ENCODE measurements around the gene CLCN5.

CLCN5 gene

DNA sequence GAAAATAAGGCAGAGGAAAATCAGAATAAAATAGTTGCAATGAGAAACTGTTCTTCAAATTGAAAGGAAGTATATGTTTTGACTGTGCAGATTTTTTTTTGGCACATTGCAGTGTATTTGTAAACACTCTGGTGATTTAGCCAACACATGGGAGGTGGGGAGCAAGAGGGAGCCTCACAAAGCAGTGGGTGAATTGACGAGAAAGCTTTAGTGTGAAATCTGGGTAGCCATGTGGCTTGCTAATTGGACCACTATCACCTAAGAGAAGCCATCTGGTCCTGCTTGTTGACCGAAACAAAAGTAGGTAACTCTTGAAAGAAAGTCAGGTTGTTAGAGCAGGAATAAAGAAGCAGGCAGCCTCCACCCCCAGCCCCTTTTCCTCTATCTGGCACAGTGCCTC is 10.4 kb downstream of the CLCN5 start:
- no peak for DNase-seq (ENCODE audit: low read depth in 2 of 3, low spot score in 2 of 3)

GRCh38 chrX:49934148-49934547 is 11.8 kb downstream of the CLCN5 start:
- no peak for DNase-seq (ENCODE audit: low read depth in 2 of 3, low spot score in 2 of 3)

DNA sequence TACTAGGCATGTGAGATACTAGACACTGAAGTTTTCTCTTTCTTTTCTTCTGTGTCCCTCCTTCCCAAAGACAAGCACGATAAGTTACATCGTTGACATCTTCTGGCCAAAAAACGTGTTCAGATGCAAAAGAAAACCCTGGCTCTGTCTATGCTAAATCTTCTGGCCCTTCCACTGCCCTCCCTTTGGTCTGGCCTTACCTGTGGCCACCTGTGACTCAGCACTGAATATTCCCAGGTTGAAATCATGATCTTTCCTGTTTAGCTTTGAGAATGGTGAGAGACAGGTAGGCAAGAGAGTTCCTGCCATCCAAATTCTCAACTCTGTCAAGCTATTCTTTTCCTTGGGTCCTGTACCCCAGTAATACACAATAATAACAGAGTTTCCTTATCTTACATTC is 12.3 kb downstream of the CLCN5 start:
- DNase-seq (ENCODE audit: low read depth in 2 of 3, low spot score in 2 of 3): no peak

DNA sequence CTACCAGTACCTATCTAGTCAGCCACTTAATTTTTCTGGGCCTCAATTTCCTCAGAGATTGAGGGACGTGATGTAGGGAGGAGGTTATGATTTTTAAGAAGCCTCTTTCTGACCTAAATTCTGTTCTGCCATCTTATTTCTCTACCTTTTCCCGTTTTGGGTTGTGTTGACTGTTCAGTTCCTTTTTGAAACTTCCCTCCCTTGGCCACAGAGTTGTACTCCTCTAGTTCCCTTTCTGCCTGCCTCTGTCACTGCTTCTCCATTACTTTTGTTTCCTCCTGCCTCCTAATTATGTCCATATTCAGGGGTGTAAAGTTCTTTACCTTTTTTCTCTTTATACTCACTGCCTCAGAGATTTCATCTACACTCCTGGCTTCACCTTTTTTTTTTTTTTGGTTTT is 25.4 kb downstream of the CLCN5 start:
- no peak for DNase-seq (ENCODE audit: low read depth in 2 of 3, low spot score in 2 of 3)

- DNase-seq (ENCODE audit: low read depth in 2 of 3, low spot score in 2 of 3): no peak
These were observed 27.6 kb downstream of the CLCN5 start for GRCh38 chrX:49949961-49950360.

- DNase-seq (ENCODE audit: low read depth in 2 of 3, low spot score in 2 of 3): no peak
These were observed 29.3 kb downstream of the CLCN5 start for GRCh38 chrX:49951524-49952193.

GRCh38 chrX:49956313-49956712 is 33.9 kb downstream of the CLCN5 start:
- DNase-seq (ENCODE audit: low read depth in 2 of 3, low spot score in 2 of 3): no peak

DNA sequence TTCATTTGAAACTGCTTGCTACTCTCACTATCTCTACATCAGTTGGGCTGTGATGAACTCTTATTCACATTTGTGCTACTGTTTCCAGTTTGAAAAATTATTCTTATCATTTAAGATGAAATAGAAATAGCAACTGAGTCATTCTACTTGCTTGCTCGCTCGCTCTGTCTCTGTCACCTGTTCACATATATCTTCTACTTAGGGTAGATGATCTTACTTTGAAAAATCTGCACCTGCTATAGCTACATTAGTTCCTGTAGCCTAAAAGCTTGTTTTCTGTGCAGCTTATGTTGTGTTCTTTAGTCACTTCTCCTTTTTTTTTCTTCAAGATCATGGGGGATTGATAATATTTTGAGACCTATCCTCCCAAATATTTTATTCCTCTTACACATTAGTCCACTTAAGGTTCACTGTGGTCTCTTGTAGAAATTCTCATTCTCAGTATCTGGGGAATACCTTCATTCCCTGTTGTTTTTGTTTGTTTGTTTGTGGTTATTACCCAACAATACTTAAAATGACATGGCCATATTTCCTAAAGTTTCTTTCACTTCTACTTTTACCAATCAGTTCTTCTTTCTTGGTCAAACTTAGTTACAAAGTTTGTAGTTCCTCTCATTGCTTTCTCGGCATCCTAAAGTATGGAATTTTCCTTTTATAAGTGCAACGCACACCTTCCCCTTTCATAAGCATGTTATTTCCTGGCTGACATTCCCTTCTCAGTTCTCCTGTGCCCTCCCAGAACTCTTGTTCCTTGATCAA is 36.5 kb downstream of the CLCN5 start:
- no peak for DNase-seq (ENCODE audit: low read depth in 2 of 3, low spot score in 2 of 3)

GRCh38 chrX:49959602-49960001 is 37.2 kb downstream of the CLCN5 start:
- DNase-seq (ENCODE audit: low read depth in 2 of 3, low spot score in 2 of 3): no peak

- DNase-seq (ENCODE audit: low read depth in 2 of 3, low spot score in 2 of 3): no peak
These were observed 37.7 kb downstream of the CLCN5 start for GRCh38 chrX:49960061-49960460.

GRCh38 chrX:49970674-49971073 is 48.3 kb downstream of the CLCN5 start:
- DNase-seq (ENCODE audit: low read depth in 2 of 3, low spot score in 2 of 3): no peak

GRCh38 chrX:49972328-49972860 is 50.0 kb downstream of the CLCN5 start:
- DNase-seq (ENCODE audit: low read depth in 2 of 3, low spot score in 2 of 3): no peak

- no peak for DNase-seq (ENCODE audit: low read depth in 2 of 3, low spot score in 2 of 3)
These were observed 54.3 kb downstream of the CLCN5 start for GRCh38 chrX:49976682-49977197.

GRCh38 chrX:49977319-49978090 is 55.1 kb downstream of the CLCN5 start:
- no peak for DNase-seq (ENCODE audit: low read depth in 2 of 3, low spot score in 2 of 3)

DNA sequence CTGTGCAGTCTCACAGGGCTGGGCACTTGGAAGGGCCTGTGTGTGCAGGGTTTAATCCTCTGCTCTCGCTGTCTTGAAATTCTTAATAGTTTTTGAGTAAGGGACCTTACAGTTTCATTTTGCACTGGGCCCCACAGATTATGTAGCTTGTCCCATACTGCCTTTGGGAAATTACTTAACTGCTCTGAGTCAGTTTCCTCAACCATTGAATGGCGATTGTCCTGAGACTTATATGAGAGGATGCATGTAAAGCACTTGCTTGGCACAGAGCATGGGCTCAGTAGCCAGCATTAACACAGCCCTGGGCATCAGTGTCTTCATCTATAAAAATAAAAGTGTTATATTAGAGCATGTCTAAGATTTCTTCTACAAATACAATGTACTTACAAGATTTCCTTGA is 55.8 kb downstream of the CLCN5 start:
- DNase-seq (ENCODE audit: low read depth in 2 of 3, low spot score in 2 of 3): no peak

DNA sequence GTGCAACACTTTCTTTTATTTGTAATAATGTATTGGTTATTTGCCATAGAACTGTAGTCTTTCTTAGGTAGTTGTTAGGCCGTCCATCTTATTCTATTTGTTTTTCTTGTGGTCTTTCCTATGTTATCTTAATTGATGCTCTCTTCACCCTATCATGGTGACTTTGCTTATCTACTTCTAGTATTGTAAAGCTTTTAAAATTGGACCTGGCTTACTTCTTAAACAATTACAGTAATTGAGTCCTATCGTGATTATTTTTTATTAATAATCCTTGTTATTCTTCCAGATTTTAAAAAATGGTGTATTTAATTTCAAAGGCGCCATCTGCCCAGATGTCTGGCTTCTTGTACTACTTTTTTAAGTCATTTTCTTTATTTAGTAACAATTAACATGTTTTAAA is 63.7 kb downstream of the CLCN5 start:
- no peak for DNase-seq (ENCODE audit: low read depth in 2 of 3, low spot score in 2 of 3)

GRCh38 chrX:49987651-49988050 is 65.3 kb downstream of the CLCN5 start:
- DNase-seq (ENCODE audit: low read depth in 2 of 3, low spot score in 2 of 3): no peak

DNA sequence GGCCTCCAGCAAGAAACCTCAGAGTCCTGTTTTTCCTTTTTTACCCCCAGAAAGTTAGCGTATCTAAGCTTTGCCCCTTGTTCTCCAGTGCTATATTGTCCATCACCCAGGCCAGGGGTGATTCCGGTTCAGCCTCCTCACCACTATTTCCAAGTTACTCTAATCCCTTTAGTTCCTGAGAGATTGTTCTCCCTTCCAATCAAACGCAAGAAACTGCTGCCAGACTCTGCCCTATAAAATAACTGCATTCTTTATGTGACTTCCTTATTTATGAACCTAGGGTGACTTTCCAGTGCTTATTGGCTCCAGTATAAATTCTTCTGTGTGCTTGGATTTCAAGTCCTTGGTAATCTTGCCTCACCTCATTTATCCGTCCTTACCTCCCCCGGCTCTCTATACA is 65.7 kb downstream of the CLCN5 start:
- no peak for DNase-seq (ENCODE audit: low read depth in 2 of 3, low spot score in 2 of 3)

- no peak for DNase-seq (ENCODE audit: low read depth in 2 of 3, low spot score in 2 of 3)
These were observed 69.4 kb downstream of the CLCN5 start for GRCh38 chrX:49991758-49992157.

DNA sequence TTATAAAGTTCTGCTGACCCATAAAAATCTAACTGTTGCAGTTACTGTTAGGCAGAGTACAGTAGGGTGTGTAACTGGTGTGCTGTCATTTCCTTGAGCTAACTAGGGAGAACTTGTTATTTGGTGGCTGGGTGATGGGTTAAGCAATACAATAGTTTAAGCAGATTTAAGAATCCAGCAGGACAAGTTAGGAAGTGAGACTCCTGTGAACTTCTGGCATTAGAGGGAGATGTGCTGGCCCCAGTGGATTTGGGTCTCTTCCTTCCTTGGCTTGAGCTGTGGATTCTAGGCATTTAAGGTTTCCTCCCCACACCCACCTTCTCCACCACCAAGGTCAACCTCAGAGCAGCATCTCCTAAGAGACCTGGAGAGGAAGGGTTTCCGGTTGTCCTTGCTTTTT is 70.5 kb downstream of the CLCN5 start:
- DNase-seq (ENCODE audit: low read depth in 2 of 3, low spot score in 2 of 3): no peak

DNA sequence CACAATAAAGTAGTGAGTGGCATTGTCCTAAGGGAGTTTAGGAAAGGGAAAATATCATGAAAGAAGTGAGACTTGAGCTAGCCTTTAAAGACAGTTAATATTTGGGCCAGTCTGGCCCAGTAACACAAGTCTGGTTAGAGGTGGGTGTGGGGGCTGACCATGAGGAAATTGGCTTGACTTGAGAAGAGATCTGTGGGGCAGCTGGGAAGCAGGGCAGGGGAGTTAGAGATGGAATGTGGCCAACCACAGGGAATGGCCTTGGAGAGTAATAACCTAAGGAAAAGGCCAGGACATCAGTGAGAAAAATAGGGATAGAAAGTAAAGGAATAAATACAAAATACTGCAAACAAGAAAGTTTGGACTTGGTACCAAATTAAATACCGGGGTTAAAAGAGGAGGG is 71.3 kb downstream of the CLCN5 start:
- DNase-seq (ENCODE audit: low read depth in 2 of 3, low spot score in 2 of 3): no peak

Data from activated CD8-positive, alpha-beta memory T cell treated with anti-CD3 and anti-CD28 coated beads for 48 hours (primary cell).